Measurements from ENCODE around the gene BRIP1. TPM values are rescaled to one million over a fixed set of nuclear protein-coding genes. Genes with fewer than 3 reads are reported as not detected.
"Not testable (repeated sequence)": the region's sequence is repeated elsewhere in the genome, so short reads cannot be mapped to it uniquely, and the experiment has no call there.

Gene BRIP1
- total RNA-seq, 1 donor from 2014 or later = 4.3 TPM

GRCh38 chr17:61863801-61864126, 436 bp upstream of the BRIP1 start:
- peaks cover 34% of the 10 kb centered on the region for H3K4me1 Mint-ChIP-seq (ENCODE audit: low read depth)
- DNase-seq (ENCODE audit: low spot score) = no peak
- H3K27me3 Mint-ChIP-seq (ENCODE audit: low read depth) = no peaks in the 10 kb centered on the region
- no peaks in the 10 kb centered on the region for H3K9me3 Mint-ChIP-seq (ENCODE audit: low read depth)
- peak overlapping the region; percentile 99 for H3K27ac Mint-ChIP-seq (ENCODE audit: unreplicated experiment)
- H3K4me3 Mint-ChIP-seq (ENCODE audit: unreplicated experiment) = peak overlapping the region; percentile 95
- no peak for TF ChIP-seq CTCF (IDR thresholded peaks at IDR 0.05)
- H3K36me3 Mint-ChIP-seq (ENCODE audit: low read depth) = no peaks in the 10 kb centered on the region

GRCh38 chr17:61862105-61862574, 1.2 kb downstream of the BRIP1 start:
- Mint-ChIP-seq H3K27me3 (ENCODE audit: low read depth) (no peaks in the 10 kb centered on the region), H3K27ac (ENCODE audit: unreplicated experiment) (peak overlapping the region; percentile 99)

GRCh38 chr17:61860397-61860796, 2.9 kb downstream of the BRIP1 start:
- H3K4me1 Mint-ChIP-seq (ENCODE audit: low read depth) = peaks cover 34% of the 10 kb centered on the region
- DNase-seq (ENCODE audit: low spot score); H3K4me3 Mint-ChIP-seq (ENCODE audit: unreplicated experiment); H3K27me3 Mint-ChIP-seq (ENCODE audit: low read depth); H3K36me3 Mint-ChIP-seq (ENCODE audit: low read depth); H3K9me3 Mint-ChIP-seq (ENCODE audit: low read depth); H3K27ac Mint-ChIP-seq (ENCODE audit: unreplicated experiment): not testable (repeated sequence)

More at GRCh38 chr17:61862105-61862574, 1.2 kb downstream of the BRIP1 start:
- H3K4me3 Mint-ChIP-seq (ENCODE audit: unreplicated experiment) = peak overlapping the region; percentile 95
- no peaks in the 10 kb centered on the region for H3K9me3 Mint-ChIP-seq (ENCODE audit: low read depth)
- no peak for DNase-seq (ENCODE audit: low spot score)
- no peaks in the 10 kb centered on the region for H3K36me3 Mint-ChIP-seq (ENCODE audit: low read depth)
- TF ChIP-seq CTCF (IDR thresholded peaks at IDR 0.05) = no peak
- peaks cover 34% of the 10 kb centered on the region for H3K4me1 Mint-ChIP-seq (ENCODE audit: low read depth)

- H3K4me1 Mint-ChIP-seq (ENCODE audit: low read depth) = peaks cover 4% of the 10 kb centered on the region
- H3K27me3 Mint-ChIP-seq (ENCODE audit: low read depth) = no peaks in the 10 kb centered on the region
- TF ChIP-seq CTCF (IDR thresholded peaks at IDR 0.05) = no peak
- DNase-seq (ENCODE audit: low spot score) = no peak
- H3K9me3 Mint-ChIP-seq (ENCODE audit: low read depth) = no peaks in the 10 kb centered on the region
- no peak overlapping the region for H3K4me3 Mint-ChIP-seq (ENCODE audit: unreplicated experiment)
- no peak overlapping the region for H3K27ac Mint-ChIP-seq (ENCODE audit: unreplicated experiment)
- peaks cover 2% of the 10 kb centered on the region for H3K36me3 Mint-ChIP-seq (ENCODE audit: low read depth)
Observed at GRCh38 chr17:61856035-61856434, 7.3 kb downstream of the BRIP1 start.

GRCh38 chr17:61852857-61853256, 10.5 kb downstream of the BRIP1 start:
- no peak for TF ChIP-seq CTCF (IDR thresholded peaks at IDR 0.05)
- no peaks in the 10 kb centered on the region for H3K4me1 Mint-ChIP-seq (ENCODE audit: low read depth)
- H3K9me3 Mint-ChIP-seq (ENCODE audit: low read depth) = no peaks in the 10 kb centered on the region
- DNase-seq (ENCODE audit: low spot score) = no peak
- H3K27me3 Mint-ChIP-seq (ENCODE audit: low read depth) = no peaks in the 10 kb centered on the region
- H3K36me3 Mint-ChIP-seq (ENCODE audit: low read depth) = peaks cover 2% of the 10 kb centered on the region
- no peak overlapping the region for H3K4me3 Mint-ChIP-seq (ENCODE audit: unreplicated experiment)
- no peak overlapping the region for H3K27ac Mint-ChIP-seq (ENCODE audit: unreplicated experiment)

- Mint-ChIP-seq H3K27me3 (ENCODE audit: low read depth) (no peaks in the 10 kb centered on the region), H3K27ac (ENCODE audit: unreplicated experiment) (no peak overlapping the region), H3K4me1 (ENCODE audit: low read depth) (no peaks in the 10 kb centered on the region), H3K4me3 (ENCODE audit: unreplicated experiment) (no peak overlapping the region), H3K36me3 (ENCODE audit: low read depth) (peaks cover 5% of the 10 kb centered on the region), H3K9me3 (ENCODE audit: low read depth) (no peaks in the 10 kb centered on the region)
- no peak for DNase-seq (ENCODE audit: low spot score)
- TF ChIP-seq CTCF (IDR thresholded peaks at IDR 0.05) = no peak
Observed at GRCh38 chr17:61849674-61850073, 13.7 kb downstream of the BRIP1 start.
